Cardiac fibroblast (primary cell): Measurements from ENCODE around the gene PLTP.

Experiments used
- DNase-seq, 2 donors: peaks; one replicate each; pipeline versions ENCODE4 v3.0.0 to v3.0.0-alpha.2; 2010; ENCODE audit warnings: low read depth in 2 of 2
- H3K4me3 ChIP-seq, 2 donors: replicated peaks in 1 of 2; 1 replicate in 1 of 2; 2 replicates in 1 of 2; pipeline ENCODE4 v1.5.1; 2011; ENCODE audit warnings: low read depth in 2 of 2, low read length in 2 of 2, mild to moderate bottlenecking in 2 of 2, moderate library complexity in 1 of 2
- CTCF ChIP-seq: IDR thresholded peaks from one replicate; pipeline ENCODE4 v1.5.1; 2011; ENCODE audit warnings: low read depth, mild to moderate bottlenecking, low read length, inconsistent platforms

The PLTP gene

GRCh38 chr20:45890077-45890984 lies 21.6 kb downstream of the PLTP start:
- DNase-seq = peak; percentile 76 to 87
- TF ChIP-seq CTCF = peak; percentile 66
- H3K4me3 ChIP-seq = peak overlapping the region; percentile 79 to 92

GRCh38 chr20:45888681-45889080 lies 23.3 kb downstream of the PLTP start:
- no peak overlapping the region for H3K4me3 ChIP-seq
- no peak for TF ChIP-seq CTCF
- DNase-seq = no peak

- H3K4me3 ChIP-seq = no peak within 1 kb of the TSS
- DNase-seq = no peak
- no peak for TF ChIP-seq CTCF
Observed at GRCh38 chr20:45887346-45887715, 24.6 kb downstream of the PLTP start, which contains the start of gene SPATA25. Gene SPATA25, minus strand, starts transcription at chr20:45887622. Its CDS starts 32 bp downstream, at chr20:45887590.

GRCh38 chr20:45886590-45887345 lies 25.2 kb downstream of the PLTP start:
- no peak for DNase-seq
- no peak for TF ChIP-seq CTCF

GRCh38 chr20:45883100-45883469 lies 28.9 kb downstream of the PLTP start:
- DNase-seq = no peak
- no peak overlapping the region for H3K4me3 ChIP-seq
- no peak for TF ChIP-seq CTCF

More at GRCh38 chr20:45886590-45887345, 25.2 kb downstream of the PLTP start:
- no peak overlapping the region for H3K4me3 ChIP-seq

GRCh38 chr20:45882469-45883099 lies 29.4 kb downstream of the PLTP start:
- no peak for TF ChIP-seq CTCF
- no peak for DNase-seq
- H3K4me3 ChIP-seq = no peak overlapping the region
